NCI-H82 (cell line): ENCODE measurements around the gene MAP1LC3B2.

Experiments
- DNase-seq: peaks from one replicate; lab custom pipeline; 2025; lab: John Stamatoyannopoulos, UW

MAP1LC3B2 gene

DNA sequence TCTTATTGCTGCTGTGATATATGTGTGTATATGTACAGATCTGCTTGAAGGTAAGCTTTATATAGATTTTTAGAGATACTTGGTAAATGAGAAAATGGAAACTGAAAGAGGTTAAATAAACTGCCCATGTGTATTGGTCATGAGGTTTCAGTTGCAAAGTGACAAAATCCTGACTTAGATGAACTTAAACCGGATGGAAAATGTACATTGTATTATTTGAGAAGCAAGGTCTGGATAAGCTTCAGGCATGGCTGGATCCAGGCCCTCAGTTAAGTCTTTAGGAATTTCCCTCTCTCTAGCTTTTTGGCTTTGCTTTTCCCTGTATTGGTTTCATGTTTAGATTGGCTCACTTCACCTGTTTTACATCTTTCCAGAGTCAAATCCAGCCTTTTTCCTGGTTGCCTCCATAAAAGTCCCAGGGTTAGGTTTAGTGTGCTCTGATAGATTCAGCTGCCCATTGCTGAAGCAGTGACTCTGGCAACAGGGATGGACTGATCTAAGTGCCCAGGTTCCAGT, 21.0 kb upstream of the MAP1LC3B2 start:
- no peak for DNase-seq

- no peak for DNase-seq
Measured at GRCh38 chr12:116538682-116539305, 20.4 kb upstream of the MAP1LC3B2 start.

- peak; percentile 42 for DNase-seq
Measured at GRCh38 chr12:116539361-116539771, 19.8 kb upstream of the MAP1LC3B2 start.

DNA sequence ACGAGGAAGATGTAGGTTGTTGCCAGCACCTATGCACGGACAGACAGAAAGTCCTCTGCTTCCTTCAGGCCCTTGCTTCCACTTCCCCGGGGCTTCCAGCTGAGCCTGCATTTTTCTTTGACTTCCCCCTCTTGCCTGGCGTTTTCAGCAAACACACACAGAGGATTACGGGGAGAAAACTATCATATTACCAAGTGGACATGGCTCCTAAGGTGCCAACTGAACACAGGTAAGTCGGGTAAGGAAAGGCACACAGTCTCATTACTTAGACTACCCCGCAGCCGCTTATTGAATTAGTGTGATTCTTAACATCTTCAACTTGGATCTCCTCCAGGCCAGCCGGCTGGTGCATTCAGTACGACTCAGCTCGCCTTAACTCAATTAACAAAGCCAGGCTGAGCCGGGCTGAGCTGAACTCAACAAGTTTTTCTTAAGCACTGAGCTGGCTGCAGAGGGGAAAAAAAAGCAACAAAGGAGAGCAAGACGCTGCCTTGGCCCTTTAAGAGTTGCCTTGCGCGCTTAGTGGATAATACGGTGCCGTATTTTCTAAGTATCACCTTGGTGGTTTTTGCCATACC, 19.2 kb upstream of the MAP1LC3B2 start:
- peak; percentile 100 for DNase-seq

- no peak for DNase-seq
Measured at GRCh38 chr12:116540622-116541152, 18.5 kb upstream of the MAP1LC3B2 start.

GRCh38 chr12:116541547-116542344, 17.4 kb upstream of the MAP1LC3B2 start:
- DNase-seq, result no peak

- DNase-seq, result peak; percentile 37
Measured at GRCh38 chr12:116542345-116542956, 16.7 kb upstream of the MAP1LC3B2 start.

- peak; percentile 53 for DNase-seq
Measured at GRCh38 chr12:116544656-116545055, 14.5 kb upstream of the MAP1LC3B2 start.

DNA sequence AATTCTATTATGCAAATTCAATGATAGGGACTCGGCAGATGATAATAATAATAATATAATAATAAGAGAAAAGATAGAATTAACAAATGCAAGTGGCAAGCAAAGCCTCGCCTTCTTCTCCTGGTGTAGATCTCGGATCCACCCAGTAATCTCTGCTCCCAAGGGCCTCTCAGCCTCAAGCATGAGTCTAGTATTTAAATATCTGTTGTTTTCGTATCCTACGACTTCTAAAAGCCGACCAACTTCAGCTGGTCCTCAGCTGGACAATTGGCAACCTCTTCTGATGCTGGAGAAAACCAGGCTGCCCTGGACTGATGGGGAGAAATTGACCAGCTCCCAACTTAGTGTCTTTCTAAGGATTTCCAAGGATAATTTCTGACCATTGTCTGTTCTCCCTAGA, 14.0 kb upstream of the MAP1LC3B2 start:
- DNase-seq, result peak; percentile 57

DNA sequence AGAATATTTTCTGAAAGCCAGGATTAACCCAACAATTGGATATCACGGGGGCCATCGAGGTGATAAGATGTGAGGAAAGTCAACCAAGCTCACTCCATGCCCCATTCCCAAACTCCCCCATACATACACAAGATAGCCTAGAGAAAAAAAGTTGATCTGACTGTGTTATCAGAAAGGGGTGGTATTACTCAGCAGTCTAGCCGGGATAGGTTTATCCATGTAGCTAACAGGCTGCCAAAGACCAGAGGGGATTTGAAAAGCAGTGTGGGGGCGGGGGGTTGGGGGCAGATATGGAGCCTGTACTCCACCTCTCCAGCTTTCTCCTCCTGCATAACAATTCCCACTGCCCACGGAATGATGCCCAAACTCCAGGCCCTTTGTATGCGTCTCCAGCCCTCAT, 13.2 kb upstream of the MAP1LC3B2 start:
- DNase-seq, result peak; percentile 87

- peak; percentile 94 for DNase-seq
Measured at GRCh38 chr12:116547955-116548501, 11.2 kb upstream of the MAP1LC3B2 start.

DNA sequence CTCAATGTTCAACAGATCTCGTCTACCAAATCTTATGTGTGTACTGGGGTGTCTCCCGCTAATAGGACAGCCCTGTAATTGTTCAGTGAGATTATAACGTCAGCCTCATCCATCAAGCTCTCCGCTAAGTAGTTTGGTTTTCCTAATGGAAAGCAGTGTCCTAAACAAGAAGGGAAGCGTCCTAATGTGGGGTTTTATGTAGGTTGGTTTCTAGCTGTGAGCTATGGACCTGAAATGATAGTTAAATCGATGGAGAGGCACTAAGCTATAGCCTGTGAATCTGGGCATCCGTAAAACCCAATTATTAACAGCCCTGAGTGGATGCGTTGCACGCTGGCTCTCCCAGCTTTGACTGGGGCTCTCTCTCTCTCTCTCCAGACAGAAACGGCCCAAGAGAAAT, 9.2 kb upstream of the MAP1LC3B2 start:
- peak; percentile 84 for DNase-seq

DNA sequence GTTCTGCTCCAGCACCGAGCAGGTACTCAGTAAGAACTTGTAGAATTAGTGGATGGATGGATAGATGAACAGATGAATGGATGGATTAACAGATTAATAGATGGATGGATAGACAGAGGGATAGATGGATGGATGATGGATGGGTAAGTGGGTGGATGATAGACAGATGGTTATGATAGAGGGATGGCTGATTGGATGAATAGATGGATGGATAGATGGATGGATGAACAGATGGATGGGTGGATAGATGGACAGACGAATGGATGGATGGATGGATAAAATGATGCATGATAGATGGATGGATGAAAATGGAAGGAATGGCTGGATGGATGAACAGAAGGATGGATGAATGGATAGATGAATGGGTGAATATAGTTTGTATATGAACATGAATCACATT, 8.0 kb upstream of the MAP1LC3B2 start:
- DNase-seq, result no peak

- DNase-seq, result no peak
Measured at GRCh38 chr12:116551619-116551951, 7.6 kb upstream of the MAP1LC3B2 start.

DNA sequence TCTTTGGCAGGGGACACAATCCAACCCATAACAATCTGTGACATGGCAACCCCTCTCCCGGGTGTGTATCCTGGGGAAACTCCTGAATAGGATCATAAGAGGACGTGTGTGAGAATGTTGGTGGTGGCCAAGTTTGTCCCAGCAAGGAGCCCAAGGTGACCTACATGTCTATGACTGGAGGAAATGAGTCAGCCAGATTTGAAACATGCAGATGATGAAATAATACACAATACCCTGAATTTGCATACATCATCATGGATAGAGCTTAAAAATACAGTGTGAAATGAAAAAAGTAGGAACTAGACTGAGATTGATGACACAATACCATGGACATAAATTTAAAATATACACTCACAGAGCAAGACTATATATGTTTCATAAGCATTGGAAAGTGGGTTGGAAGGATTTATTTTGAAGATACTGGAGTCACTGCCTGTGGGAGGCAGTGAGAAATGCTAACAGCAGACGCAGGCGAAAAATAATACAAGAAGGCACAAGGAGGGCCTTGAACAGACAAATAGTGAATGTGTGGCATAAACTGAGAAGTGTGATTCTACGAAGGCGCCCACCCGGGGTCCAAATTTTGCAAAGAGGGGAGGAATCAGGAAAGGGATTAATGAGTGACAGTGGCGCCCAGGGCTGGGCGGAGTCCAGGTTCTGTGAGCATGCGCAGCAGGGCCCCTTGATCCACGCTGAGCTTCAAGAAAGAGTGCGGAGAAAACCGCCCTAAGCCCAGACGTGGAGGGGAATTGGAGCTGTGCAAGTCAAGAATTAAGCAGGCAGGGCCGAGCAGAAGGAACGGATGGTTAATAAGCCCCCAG, 7.0 kb upstream of the MAP1LC3B2 start:
- DNase-seq, result no peak

DNA sequence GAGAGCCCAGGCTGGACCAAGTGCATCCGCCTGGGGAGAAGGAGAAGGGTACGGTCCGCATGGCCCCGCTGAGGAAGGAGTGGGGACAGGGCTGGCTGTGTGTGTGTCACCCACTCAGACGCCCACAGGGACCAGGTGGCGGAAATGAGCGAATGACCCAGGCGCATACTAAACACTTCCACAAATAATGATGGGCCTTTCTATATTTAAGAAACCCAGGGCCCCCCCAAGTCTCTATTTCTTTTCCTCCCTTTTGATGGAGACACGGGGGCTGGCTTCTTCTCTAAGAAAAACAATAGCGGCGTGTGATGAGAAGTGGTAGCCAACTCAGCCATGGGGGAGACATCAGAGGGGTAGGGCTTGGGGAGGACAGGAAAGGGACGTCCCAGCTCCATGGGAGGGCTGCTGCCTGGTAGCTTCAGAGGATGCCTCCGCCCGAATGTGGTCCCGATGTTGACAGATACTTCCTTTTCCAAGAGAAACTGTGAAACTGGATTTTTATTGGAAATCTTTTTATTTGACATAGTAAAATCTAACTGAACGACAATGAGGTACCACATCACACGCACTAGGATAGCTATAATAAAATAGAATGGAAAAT, 6.3 kb upstream of the MAP1LC3B2 start:
- DNase-seq, result no peak

GRCh38 chr12:116556356-116556952, 2.7 kb upstream of the MAP1LC3B2 start:
- DNase-seq, result no peak

DNA sequence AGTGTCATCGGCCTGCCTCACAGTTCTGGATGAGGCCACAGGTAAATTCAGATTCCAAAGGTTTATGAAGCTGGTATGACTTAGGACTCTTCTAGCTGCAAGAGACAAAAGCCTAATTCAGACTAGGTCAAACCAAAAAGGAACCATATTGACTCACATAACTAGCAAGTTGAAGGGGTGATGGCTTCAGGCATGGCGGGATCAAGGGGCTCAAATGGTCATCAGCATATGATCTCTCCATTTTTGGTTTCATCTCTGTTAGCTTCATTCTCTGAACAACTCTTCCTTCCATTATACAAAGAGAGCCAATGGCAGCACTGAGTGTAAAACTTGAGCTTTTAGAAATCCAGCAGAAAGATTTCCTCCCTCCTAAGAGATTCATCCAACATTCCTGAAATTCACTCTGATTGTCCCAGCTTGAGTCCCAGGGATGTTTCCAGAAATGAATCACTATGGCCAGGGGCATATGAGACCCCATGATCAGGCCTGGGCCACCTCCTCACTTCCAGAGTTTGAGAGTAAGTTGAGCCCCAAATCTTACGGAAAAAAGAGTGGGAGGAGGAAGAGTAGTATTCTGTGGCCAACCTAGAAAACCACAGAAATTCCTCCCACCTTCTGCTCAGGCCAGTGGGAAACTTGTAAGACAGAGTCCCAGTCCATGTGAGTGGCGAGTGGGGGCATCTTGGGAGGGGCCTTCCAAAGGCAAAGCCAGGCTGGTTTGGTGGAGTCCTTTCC, 2.0 kb upstream of the MAP1LC3B2 start:
- no peak for DNase-seq

GRCh38 chr12:116558280-116559161, 660 bp upstream of the MAP1LC3B2 start:
- no peak for DNase-seq
